SH-SY5Y (cell line): ENCODE results near the gene SOX6.
A peak's percentile ranks its signal among the peaks of the same experiment; 100 is the strongest.

Experiments used
- GATA2 ChIP-seq: IDR thresholded peaks from 2 replicates; pipeline ENCODE4 v1.6.1; 2011; ENCODE audit warnings: mild to moderate bottlenecking, low read depth, low read length
- GATA3 ChIP-seq: IDR thresholded peaks from 2 replicates; pipeline ENCODE4 v1.6.1; 2011; ENCODE audit warnings: low read depth, mild to moderate bottlenecking, low read length, moderate library complexity

Gene SOX6

GRCh38 chr11:16239141-16240105 lies 116.9 kb downstream of the SOX6 start:
- TF ChIP-seq GATA3 (no peak), GATA2 (no peak)

GRCh38 chr11:16226245-16226644 lies 130.1 kb downstream of the SOX6 start:
- TF ChIP-seq GATA2 = no peak
- TF ChIP-seq GATA3 = no peak

GRCh38 chr11:16225623-16226022 lies 130.7 kb downstream of the SOX6 start:
- TF ChIP-seq GATA2 (no peak), GATA3 (no peak)

GRCh38 chr11:16223558-16223957 lies 132.8 kb downstream of the SOX6 start:
- TF ChIP-seq GATA3 (no peak), GATA2 (no peak)

- no peak for TF ChIP-seq GATA3
- no peak for TF ChIP-seq GATA2
These were observed 138.7 kb downstream of the SOX6 start for GRCh38 chr11:16217631-16218030.

- TF ChIP-seq GATA3 (no peak), GATA2 (no peak)
These were observed 139.5 kb downstream of the SOX6 start for GRCh38 chr11:16216831-16217230.

GRCh38 chr11:16215352-16215751 lies 141.0 kb downstream of the SOX6 start:
- TF ChIP-seq GATA3 = no peak
- TF ChIP-seq GATA2 = no peak

- TF ChIP-seq GATA3 (no peak), GATA2 (no peak)
These were observed 144.9 kb downstream of the SOX6 start for GRCh38 chr11:16211407-16211806.

DNA sequence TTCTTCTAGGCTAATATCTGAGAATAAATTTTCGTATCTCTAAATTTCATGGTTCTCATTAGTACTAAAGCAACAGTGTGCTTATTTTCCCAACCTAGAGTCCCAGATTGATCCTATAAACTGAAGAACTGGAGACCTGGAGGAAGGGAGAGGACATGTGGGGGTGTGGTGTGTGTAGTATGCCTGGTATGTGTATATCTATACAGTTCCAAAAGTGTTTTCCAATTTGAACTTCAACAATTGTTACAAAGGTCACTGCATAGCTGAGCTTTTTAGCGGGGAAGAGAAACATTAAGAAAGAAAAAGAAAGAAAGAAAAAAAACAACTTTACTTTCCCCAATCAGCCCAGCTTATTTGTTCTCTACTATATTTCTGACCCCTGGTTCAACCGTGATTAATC lies 152.1 kb downstream of the SOX6 start:
- no peak for TF ChIP-seq GATA2
- TF ChIP-seq GATA3 = no peak

DNA sequence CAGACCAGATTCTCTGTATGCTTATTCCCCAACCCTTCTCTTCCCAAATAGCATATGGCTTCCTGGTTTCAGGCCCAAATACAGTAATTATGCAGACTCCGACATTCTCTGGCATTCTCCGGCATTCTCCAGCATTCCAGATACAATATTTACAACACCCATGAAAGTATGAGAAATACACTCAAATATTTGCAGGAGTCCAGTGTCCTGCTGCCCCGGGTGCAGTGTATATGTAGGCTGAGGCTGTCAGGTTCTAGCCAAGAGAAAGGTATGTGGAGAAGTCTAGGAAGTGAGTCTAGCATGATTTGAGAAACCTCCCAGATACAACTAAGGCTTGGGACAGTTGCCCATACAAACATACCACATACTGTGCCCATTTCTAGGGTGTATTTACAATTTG lies 160.7 kb downstream of the SOX6 start:
- no peak for TF ChIP-seq GATA3
- TF ChIP-seq GATA2 = no peak

- TF ChIP-seq GATA2 (no peak), GATA3 (no peak)
These were observed 161.8 kb downstream of the SOX6 start for GRCh38 chr11:16194566-16194965.

DNA sequence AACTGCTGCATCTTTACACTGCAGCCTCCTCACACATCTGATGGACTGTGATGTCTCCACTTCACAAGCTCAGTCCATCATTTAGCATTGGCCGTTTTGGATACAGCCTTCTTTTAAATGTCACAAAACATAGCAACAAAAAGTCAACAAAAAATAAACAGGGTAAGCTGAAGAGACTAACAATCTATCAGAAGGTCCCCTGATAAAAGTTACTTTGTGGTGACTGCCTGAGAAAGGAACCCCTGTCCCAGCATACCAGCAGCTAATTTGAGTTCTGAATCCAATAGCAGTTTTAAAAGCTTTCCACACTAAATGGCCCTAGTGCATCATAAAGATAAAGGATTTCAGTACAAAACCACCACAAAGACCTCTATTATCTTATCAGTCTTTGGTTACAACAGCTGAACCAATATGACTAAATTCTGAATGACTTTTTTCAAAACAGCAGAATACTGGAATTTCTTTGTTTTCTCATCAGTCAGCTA lies 162.4 kb downstream of the SOX6 start:
- TF ChIP-seq GATA2 (no peak), GATA3 (no peak)

DNA sequence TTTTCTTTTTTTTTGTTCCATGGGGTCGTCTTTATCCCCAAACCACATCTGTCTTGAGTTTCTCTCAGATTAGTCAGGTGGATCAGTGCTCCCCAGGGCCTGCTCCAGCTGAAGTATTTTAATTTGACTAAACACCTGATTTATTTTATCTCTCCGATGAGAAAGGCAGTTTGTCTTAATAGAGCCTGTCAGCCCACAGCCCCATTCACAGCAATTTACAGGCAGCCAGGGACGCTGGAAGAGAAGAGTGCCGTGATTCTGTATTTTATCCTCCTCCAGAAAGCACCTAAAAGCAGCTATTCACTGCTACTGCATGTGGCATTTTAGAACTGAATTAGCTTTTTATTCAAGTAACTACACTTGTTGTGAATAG lies 164.5 kb downstream of the SOX6 start:
- peak; percentile 88 for TF ChIP-seq GATA2
- 0 out of 2 replicates have a peak, but pooled peaks have one; percentile 25 for TF ChIP-seq GATA3

- TF ChIP-seq GATA3 (no peak), GATA2 (no peak)
These were observed 165.0 kb downstream of the SOX6 start for GRCh38 chr11:16191212-16191867.

GRCh38 chr11:16186680-16187079 lies 169.7 kb downstream of the SOX6 start:
- TF ChIP-seq GATA2 = no peak
- TF ChIP-seq GATA3 = no peak

DNA sequence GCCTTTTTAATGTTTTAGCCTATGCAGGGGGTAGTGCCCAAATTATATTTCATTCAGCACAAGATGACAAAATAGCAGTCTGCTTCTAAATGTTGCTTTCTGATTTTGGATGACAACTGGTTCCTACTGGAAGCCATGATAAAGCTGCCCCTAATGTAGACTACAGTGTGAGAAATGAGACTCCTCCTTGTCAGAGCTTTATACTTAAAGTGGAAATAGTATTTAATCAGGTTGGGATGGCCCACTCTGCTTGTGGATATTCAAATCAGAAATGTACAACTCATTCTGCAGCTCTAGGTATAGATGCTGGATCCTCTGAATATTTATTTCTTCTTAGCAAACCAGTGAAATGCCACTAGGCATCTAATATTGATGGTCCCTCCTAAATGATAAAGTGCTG lies 171.3 kb downstream of the SOX6 start:
- TF ChIP-seq GATA2 (no peak), GATA3 (no peak)
